Caco-2 (cell line): ENCODE results near the gene RBM20. TPM values are rescaled to one million over a fixed set of nuclear protein-coding genes. Genes with fewer than 3 reads are reported as not detected.
A peak's percentile ranks its signal among the peaks of the same experiment; 100 is the strongest.
"Not testable (repeated sequence)": the region's sequence is repeated elsewhere in the genome, so short reads cannot be mapped to it uniquely, and the experiment has no call there.

ENCODE experiments used
- BruUV-seq: library from RNA; stranded (reverse); fragments of 400-500 nt; replicated peaks from 2 replicates; lab custom pipeline; 2021; lab: Mats Ljungman, UMichigan
- CTCF ChIA-PET: fragments of 300-600 bp; sonication (Branson Sonifier 250); formaldehyde crosslinking; loops from one replicate; lab custom pipeline; 2022; ENCODE audit warnings: antibody characterized with exemption; lab: Charles Lee
- POLR2A ChIA-PET: fragments of 300-600 bp; sonication (Branson Sonifier 250); formaldehyde crosslinking; loops from one replicate; lab custom pipeline; 2022; ENCODE audit warnings: antibody characterized with exemption; lab: Charles Lee
- DNase-seq, 2 experiments: peaks; one replicate each; pipeline versions ENCODE4 v3.0.0 to v3.0.0-alpha.2; 2020 to 2022
- H3K27me3 ChIP-seq: replicated peaks from 2 replicates; pipeline ENCODE4 v1.6.0; 2011; ENCODE audit warnings: low read length; ENCODE audit not compliant: control insufficient read depth, insufficient read depth
- H3K36me3 ChIP-seq: 2 replicates; pipeline ENCODE4 v1.5.1; 2011; ENCODE audit warnings: low read length; ENCODE audit not compliant: control insufficient read depth, insufficient read depth
- H3K4me1 ChIP-seq: fragments of 250-450 bp; sonication (Bioruptor Pico); 2 replicates; pipeline ENCODE4 v1.5.1; 2020; ENCODE audit warnings: mild to moderate bottlenecking
- H3K4me3 ChIP-seq: 2 replicates; pipeline ENCODE4 v1.5.1; 2011; ENCODE audit warnings: low read depth, mild to moderate bottlenecking, control low read depth, low read length
- H3K9me3 ChIP-seq: fragments of 250-450 bp; sonication (Bioruptor Pico); 2 replicates; pipeline ENCODE4 v1.5.1; 2020; ENCODE audit warnings: mild to moderate bottlenecking, moderate library complexity
- H3K27ac Mint-ChIP-seq: one replicate; pipeline ENCODE4 v1.8.0; 2022; ENCODE audit warnings: mixed read lengths; ENCODE audit not compliant: unreplicated experiment
- H3K27me3 Mint-ChIP-seq: one replicate; pipeline ENCODE4 v1.8.0; 2022; ENCODE audit warnings: mixed read lengths; ENCODE audit not compliant: insufficient read depth, unreplicated experiment
- H3K36me3 Mint-ChIP-seq: one replicate; pipeline ENCODE4 v1.8.0; 2022; ENCODE audit warnings: mild to moderate bottlenecking, mixed read lengths; ENCODE audit not compliant: insufficient read depth, unreplicated experiment
- H3K4me1 Mint-ChIP-seq: one replicate; pipeline ENCODE4 v1.8.0; 2022; ENCODE audit warnings: low read depth, mixed read lengths; ENCODE audit not compliant: unreplicated experiment
- H3K4me3 Mint-ChIP-seq: one replicate; pipeline ENCODE4 v1.8.0; 2022; ENCODE audit warnings: mild to moderate bottlenecking, moderate library complexity, mixed read lengths; ENCODE audit not compliant: unreplicated experiment
- H3K9me3 Mint-ChIP-seq: one replicate; pipeline ENCODE4 v1.8.0; 2022; ENCODE audit warnings: mixed read lengths; ENCODE audit not compliant: unreplicated experiment
- CTCF ChIP-seq, 2 experiments: fragments of 200-600 bp in 1 of 2; IDR thresholded peaks; 1 replicate in 1 of 2; 2 replicates in 1 of 2; pipeline versions ENCODE4 v1.5.1 to v1.8.0; 2011 to 2022; ENCODE audit warnings: antibody characterized with exemption in 1 of 2, control low read depth in 1 of 2, inconsistent platforms in 1 of 2, low read depth in 1 of 2, low read length in 1 of 2, mild to moderate bottlenecking in 1 of 2, moderate library complexity in 1 of 2; ENCODE audit not compliant: insufficient read depth in 1 of 2, severe bottlenecking in 1 of 2, unreplicated experiment in 1 of 2
- intact Hi-C: fragments of 100-400 bp; cut with micrococcal nuclease; formaldehyde crosslinking; loops from one replicate; pipeline ENCODE4 v1.10.0; 2022; ENCODE audit not compliant: unreplicated experiment
- total RNA-seq: library from RNA; stranded (reverse); gene quantifications from 2 replicates; pipeline ENCODE4 v1.2.3, GENCODE V29; 2022

RBM20 gene
- total RNA-seq, 1 experiment from 2014 or later = 0.36 TPM

GRCh38 chr10:110661292-110661691 lies 17.2 kb downstream of the RBM20 start:
- no peaks in the 10 kb centered on the region for H3K4me1 Mint-ChIP-seq
- no peak for DNase-seq
- Histone ChIP-seq H3K9me3 (no peaks in the 10 kb centered on the region), H3K36me3 (no peaks in the 10 kb centered on the region), H3K4me1 (no peaks in the 10 kb centered on the region), H3K27me3 (no peaks in the 10 kb centered on the region), H3K4me3 (no peak overlapping the region)
- BruUV-seq = no TSS peak
- H3K4me3 Mint-ChIP-seq = no peak overlapping the region
- no peaks in the 10 kb centered on the region for H3K36me3 Mint-ChIP-seq
- peaks cover 1% of the 10 kb centered on the region for H3K27me3 Mint-ChIP-seq
- no peak overlapping the region for H3K27ac Mint-ChIP-seq
- H3K9me3 Mint-ChIP-seq = no peaks in the 10 kb centered on the region
- CTCF ChIA-PET = no interaction called here
- POLR2A ChIA-PET = no interaction called here
- TF ChIP-seq CTCF (IDR thresholded peaks at IDR 0.05; ENCODE audit: insufficient read depth in 1 of 2, low read depth in 1 of 2, low read length in 1 of 2, severe bottlenecking in 1 of 2, unreplicated experiment in 1 of 2) = no peak
- intact Hi-C loops = no loop called here

DNA sequence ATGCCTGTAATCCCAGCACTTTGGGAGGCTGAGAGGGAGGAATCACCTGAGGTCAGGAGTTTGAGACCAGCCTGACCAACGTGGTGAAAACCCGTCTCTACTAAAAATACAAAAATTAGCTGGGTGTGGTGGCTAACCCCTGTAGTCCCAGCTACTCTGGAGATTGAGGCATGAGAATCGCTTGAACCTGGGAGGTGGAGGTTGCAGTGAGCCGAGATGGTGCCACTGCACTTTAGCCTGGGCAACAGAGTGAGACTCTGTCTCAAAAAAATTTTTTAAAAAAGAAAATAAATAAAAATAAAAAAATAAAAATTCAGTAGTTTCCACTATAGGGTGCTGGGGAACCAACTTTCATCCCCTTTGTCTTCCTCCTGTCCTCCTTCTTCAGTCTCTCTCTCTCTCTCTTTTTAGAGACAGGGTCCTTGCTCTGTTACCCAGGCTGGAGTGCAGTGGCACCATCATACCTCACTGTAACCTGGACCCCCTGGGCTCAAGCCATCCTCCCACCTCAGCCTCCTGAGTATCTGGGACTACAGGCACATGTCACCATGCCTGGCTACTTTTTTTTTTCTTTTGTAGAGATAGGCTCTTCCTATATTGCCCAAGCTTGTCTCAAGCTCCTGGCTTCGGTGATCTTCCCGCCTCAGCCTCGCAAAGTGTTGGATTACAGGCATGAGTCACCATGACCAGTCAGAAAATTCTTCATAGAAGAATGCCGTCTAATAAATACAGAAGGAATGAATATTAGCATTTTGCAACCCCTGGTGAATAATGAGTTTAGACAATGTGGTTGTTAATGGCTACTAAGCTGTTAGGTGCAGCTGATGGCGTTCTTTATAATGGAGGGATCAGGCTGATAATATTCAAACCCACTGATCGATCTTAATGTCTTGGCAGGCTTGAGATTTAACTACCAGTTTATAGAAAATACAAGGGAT lies 20.6 kb downstream of the RBM20 start:
- POLR2A ChIA-PET = no interaction called here
- Mint-ChIP-seq H3K27me3 (peaks cover 3% of the 10 kb centered on the region), H3K36me3 (no peaks in the 10 kb centered on the region), H3K4me1 (no peaks in the 10 kb centered on the region), H3K9me3 (no peaks in the 10 kb centered on the region), H3K27ac (no peak overlapping the region), H3K4me3 (no peak overlapping the region)
- no peak overlapping the region for H3K4me3 ChIP-seq
- TF ChIP-seq CTCF (IDR thresholded peaks at IDR 0.05; ENCODE audit: insufficient read depth in 1 of 2, low read depth in 1 of 2, low read length in 1 of 2, severe bottlenecking in 1 of 2, unreplicated experiment in 1 of 2) = no peak
- DNase-seq = peak; percentile 46 to 47
- H3K27me3 ChIP-seq = no peaks in the 10 kb centered on the region
- CTCF ChIA-PET = interaction anchor here (1.0 kb wide), 1 partner anchor 54 kb away, joined by 4 read pairs; no protein-coding TSS in a partner anchor
- intact Hi-C loops = no loop called here
- H3K36me3 ChIP-seq = no peaks in the 10 kb centered on the region
- BruUV-seq = no TSS peak
- no peaks in the 10 kb centered on the region for H3K4me1 ChIP-seq
- H3K9me3 ChIP-seq = no peaks in the 10 kb centered on the region

- H3K4me1 ChIP-seq, H3K4me3 Mint-ChIP-seq, H3K36me3 ChIP-seq, POLR2A ChIA-PET, H3K9me3 ChIP-seq, H3K4me3 ChIP-seq, DNase-seq, intact Hi-C loops, BruUV-seq, H3K27ac Mint-ChIP-seq, H3K9me3 Mint-ChIP-seq, H3K36me3 Mint-ChIP-seq, H3K27me3 ChIP-seq, CTCF ChIA-PET, H3K27me3 Mint-ChIP-seq, H3K4me1 Mint-ChIP-seq: not testable (repeated sequence)
Measured at GRCh38 chr10:110666259-110666658, 22.1 kb downstream of the RBM20 start.
